GM21360 (cell line): ENCODE measurements around the gene SLC17A8.

Experiments
- ATAC-seq: cut with Tn5 transposase; IDR thresholded peaks from one replicate; pipeline ENCODE4 v1.9.1; 2021; ENCODE audit warnings: mild to moderate bottlenecking, moderate library complexity; ENCODE audit not compliant: unreplicated experiment

The SLC17A8 gene

DNA sequence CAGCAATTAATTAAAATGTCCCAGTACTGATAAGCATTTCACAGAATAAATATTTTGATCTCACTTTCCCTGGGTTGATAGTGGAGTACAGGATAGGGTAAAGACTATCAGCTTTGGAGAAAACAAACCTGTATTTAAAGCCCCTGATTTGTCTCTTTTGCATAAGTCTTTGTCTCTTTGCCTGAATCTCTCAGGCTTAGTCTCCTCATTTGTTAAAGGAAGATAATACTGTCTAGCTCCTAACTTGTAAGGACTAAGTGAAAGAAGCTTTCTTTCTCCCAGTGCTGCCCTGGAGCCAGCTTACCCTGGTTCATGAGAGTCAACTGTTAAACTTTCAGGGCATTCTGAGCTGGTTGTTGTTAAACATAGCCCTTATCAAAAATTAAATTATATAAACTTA lies 111.3 kb downstream of the SLC17A8 start:
- ATAC-seq = no peak
